ENCODE measurements around the gene PARP9. TPM values are rescaled to one million over a fixed set of nuclear protein-coding genes. Genes with fewer than 3 reads are reported as not detected.

PARP9 gene
- total RNA-seq, 1 donor from 2014 or later, result 1.0 TPM

DNA sequence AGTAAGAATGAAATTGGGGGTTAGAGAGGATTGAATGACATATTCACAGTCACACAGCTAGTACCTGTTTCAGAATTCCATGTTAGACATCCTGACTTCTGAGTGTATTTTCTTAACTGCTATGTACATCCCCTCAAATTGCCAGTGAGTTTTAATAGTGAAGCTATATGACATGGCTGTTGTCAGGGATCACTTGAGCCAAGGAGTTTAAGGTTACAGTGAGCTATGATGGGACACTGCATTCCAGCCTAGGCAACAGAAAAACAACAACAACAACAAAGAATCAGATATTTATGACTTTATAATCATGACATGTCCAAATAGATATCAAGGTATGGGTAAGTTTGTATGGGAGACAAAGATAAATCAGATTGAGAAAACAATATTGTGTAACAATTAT lies 29.9 kb upstream of the PARP9 start:
- no peak for TF ChIP-seq EZH2 (IDR thresholded peaks at IDR 0.05)
- TF ChIP-seq, protein P1, sequence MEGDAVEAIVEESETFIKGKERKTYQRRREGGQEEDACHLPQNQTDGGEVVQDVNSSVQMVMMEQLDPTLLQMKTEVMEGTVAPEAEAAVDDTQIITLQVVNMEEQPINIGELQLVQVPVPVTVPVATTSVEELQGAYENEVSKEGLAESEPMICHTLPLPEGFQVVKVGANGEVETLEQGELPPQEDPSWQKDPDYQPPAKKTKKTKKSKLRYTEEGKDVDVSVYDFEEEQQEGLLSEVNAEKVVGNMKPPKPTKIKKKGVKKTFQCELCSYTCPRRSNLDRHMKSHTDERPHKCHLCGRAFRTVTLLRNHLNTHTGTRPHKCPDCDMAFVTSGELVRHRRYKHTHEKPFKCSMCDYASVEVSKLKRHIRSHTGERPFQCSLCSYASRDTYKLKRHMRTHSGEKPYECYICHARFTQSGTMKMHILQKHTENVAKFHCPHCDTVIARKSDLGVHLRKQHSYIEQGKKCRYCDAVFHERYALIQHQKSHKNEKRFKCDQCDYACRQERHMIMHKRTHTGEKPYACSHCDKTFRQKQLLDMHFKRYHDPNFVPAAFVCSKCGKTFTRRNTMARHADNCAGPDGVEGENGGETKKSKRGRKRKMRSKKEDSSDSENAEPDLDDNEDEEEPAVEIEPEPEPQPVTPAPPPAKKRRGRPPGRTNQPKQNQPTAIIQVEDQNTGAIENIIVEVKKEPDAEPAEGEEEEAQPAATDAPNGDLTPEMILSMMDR (IDR thresholded peaks at IDR 0.05), result no peak
- TF ChIP-seq EZH2phosphoT487 (IDR thresholded peaks at IDR 0.05), result no peak
- H3K36me3 ChIP-seq, result no peaks in the 10 kb centered on the region

DNA sequence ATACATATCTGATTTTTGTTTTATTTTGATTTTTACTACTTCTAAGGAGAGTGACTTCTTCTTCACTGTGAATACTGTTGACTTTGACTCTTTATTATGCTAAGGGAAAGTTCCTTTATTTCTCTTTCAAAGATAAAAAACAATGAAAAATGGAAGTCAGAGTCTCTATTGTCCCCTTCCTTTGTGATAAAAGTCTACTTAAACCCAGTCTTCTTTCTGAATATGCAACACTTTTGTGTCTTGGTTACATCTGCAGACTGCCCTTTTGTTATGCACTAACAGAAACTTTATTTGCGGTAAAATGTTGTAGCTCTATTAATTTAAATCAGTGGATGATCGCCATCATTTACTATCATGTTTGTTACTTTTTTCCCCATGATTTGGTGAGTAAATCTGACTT lies 26.5 kb upstream of the PARP9 start:
- no peak overlapping the region for H3K4me2 ChIP-seq
- Mint-ChIP-seq H3K27ac (no peak overlapping the region), H3K36me3 (no peaks in the 10 kb centered on the region), H3K9me3 (no peaks in the 10 kb centered on the region), H3K4me1 (no peaks in the 10 kb centered on the region), H3K4me3 (no peak overlapping the region), H3K27me3 (ENCODE audit: insufficient read depth, low read depth) (peaks cover 2% of the 10 kb centered on the region)
- H3F3A ChIP-seq (ENCODE audit: low read depth), result no peaks in the 10 kb centered on the region
- TF ChIP-seq EZH2 (IDR thresholded peaks at IDR 0.05) (no peak), EZH2phosphoT487 (IDR thresholded peaks at IDR 0.05) (no peak)
- TF ChIP-seq, protein P1 (IDR thresholded peaks at IDR 0.05), result no peak
- no peaks in the 10 kb centered on the region for H3K79me2 ChIP-seq (ENCODE audit: low read depth)
- H3K36me3 ChIP-seq, result no peaks in the 10 kb centered on the region
- H4K20me1 ChIP-seq (ENCODE audit: low read depth), result no peaks in the 10 kb centered on the region
- no peak overlapping the region for H3K9ac ChIP-seq
- DNase-seq (ENCODE audit: low spot score), result no peak
- no peaks in the 10 kb centered on the region for H3K4me1 ChIP-seq
- no peak overlapping the region for H3K4me3 ChIP-seq
- H3K9me3 ChIP-seq (ENCODE audit: low read depth), result no peaks in the 10 kb centered on the region
- H3K27me3 ChIP-seq, result no peaks in the 10 kb centered on the region
- no peak overlapping the region for H3K27ac ChIP-seq
- H2AFZ ChIP-seq (replicated peaks), result no peak overlapping the region

More for the DNA sequence above, 29.9 kb upstream of the PARP9 start:
- Mint-ChIP-seq H3K27ac (no peak overlapping the region), H3K4me1 (no peaks in the 10 kb centered on the region), H3K27me3 (ENCODE audit: insufficient read depth, low read depth) (peaks cover 2% of the 10 kb centered on the region), H3K4me3 (no peak overlapping the region), H3K9me3 (no peaks in the 10 kb centered on the region), H3K36me3 (no peaks in the 10 kb centered on the region)
- Histone ChIP-seq H3K4me2 (no peak overlapping the region), H3F3A (ENCODE audit: low read depth) (no peaks in the 10 kb centered on the region), H3K4me3 (no peak overlapping the region), H3K27me3 (no peaks in the 10 kb centered on the region), H3K4me1 (no peaks in the 10 kb centered on the region), H3K27ac (no peak overlapping the region), H2AFZ (replicated peaks) (no peak overlapping the region), H3K79me2 (ENCODE audit: low read depth) (no peaks in the 10 kb centered on the region), H3K9me3 (ENCODE audit: low read depth) (no peaks in the 10 kb centered on the region), H4K20me1 (ENCODE audit: low read depth) (no peaks in the 10 kb centered on the region), H3K9ac (no peak overlapping the region)
- no peak for DNase-seq (ENCODE audit: low spot score)

DNA sequence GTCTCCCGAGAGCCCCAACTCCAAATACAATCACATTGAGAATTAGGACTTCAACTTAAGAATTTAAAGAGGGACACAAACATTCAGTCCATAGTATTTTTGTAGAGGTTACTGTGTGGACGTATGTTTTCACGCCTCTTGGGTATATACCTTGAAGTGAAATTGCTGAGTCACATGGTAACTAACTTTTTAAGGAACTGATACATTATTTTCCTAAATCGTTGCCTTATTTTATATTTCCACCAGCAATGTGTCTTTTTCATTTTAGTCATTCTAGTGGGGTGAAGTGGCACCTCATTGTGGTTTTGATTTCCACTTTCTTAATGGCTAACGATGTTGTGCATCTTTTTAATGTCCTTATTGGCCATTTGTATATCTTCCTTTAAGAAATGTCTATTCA lies 25.2 kb upstream of the PARP9 start:
- Histone ChIP-seq H3K27ac (no peak overlapping the region), H3K79me2 (ENCODE audit: low read depth) (no peaks in the 10 kb centered on the region), H3K27me3 (no peaks in the 10 kb centered on the region), H3K9ac (no peak overlapping the region), H3K4me2 (no peak overlapping the region), H3K4me3 (no peak overlapping the region), H3K36me3 (no peaks in the 10 kb centered on the region), H4K20me1 (ENCODE audit: low read depth) (no peaks in the 10 kb centered on the region), H2AFZ (replicated peaks) (no peak overlapping the region), H3F3A (ENCODE audit: low read depth) (no peaks in the 10 kb centered on the region), H3K4me1 (no peaks in the 10 kb centered on the region), H3K9me3 (ENCODE audit: low read depth) (no peaks in the 10 kb centered on the region)
- Mint-ChIP-seq H3K36me3 (no peaks in the 10 kb centered on the region), H3K27ac (no peak overlapping the region), H3K9me3 (no peaks in the 10 kb centered on the region), H3K27me3 (ENCODE audit: insufficient read depth, low read depth) (peaks cover 2% of the 10 kb centered on the region), H3K4me3 (no peak overlapping the region), H3K4me1 (no peaks in the 10 kb centered on the region)
- DNase-seq (ENCODE audit: low spot score), result no peak
- TF ChIP-seq, protein P1 (IDR thresholded peaks at IDR 0.05), result no peak

DNA sequence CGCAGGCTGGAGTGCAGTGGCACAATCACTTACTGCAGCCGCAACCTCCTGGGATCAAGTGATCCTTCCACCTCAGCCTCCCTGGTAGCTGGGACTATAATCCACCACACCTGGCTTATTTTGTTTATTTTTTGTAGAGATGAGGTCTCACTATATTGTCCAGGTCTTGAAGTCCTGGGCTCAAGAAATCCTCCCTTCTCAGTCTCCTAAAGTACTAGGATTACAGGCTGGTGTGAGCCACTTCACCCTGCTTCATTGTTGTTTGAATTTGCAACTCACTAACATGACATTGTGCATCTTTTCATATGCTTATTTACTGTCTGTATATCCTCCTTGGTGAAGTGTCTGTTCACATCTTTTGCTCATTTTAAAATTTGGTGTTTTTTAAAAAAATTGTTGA lies 23.5 kb upstream of the PARP9 start:
- no peak for DNase-seq (ENCODE audit: low spot score)
- no peak overlapping the region for H3K4me3 Mint-ChIP-seq
- H3K4me1 Mint-ChIP-seq, result no peaks in the 10 kb centered on the region
- peaks cover 6% of the 10 kb centered on the region for H3K9me3 ChIP-seq (ENCODE audit: low read depth)
- TF ChIP-seq EZH2 (IDR thresholded peaks at IDR 0.05), result no peak
- TF ChIP-seq, protein P1 (IDR thresholded peaks at IDR 0.05), result no peak
- TF ChIP-seq EZH2phosphoT487 (IDR thresholded peaks at IDR 0.05), result no peak
- H3K36me3 ChIP-seq, result no peaks in the 10 kb centered on the region
- no peak overlapping the region for H3K27ac Mint-ChIP-seq
- H3K9ac ChIP-seq, result no peak overlapping the region
- H3K4me2 ChIP-seq, result no peak overlapping the region
- H3K4me1 ChIP-seq, result no peaks in the 10 kb centered on the region
- no peaks in the 10 kb centered on the region for H4K20me1 ChIP-seq (ENCODE audit: low read depth)
- no peaks in the 10 kb centered on the region for H3K27me3 ChIP-seq
- no peak overlapping the region for H3K27ac ChIP-seq
- no peaks in the 10 kb centered on the region for H3F3A ChIP-seq (ENCODE audit: low read depth)
- H3K4me3 ChIP-seq, result no peak overlapping the region
- H3K36me3 Mint-ChIP-seq, result no peaks in the 10 kb centered on the region
- H3K27me3 Mint-ChIP-seq (ENCODE audit: insufficient read depth, low read depth), result peaks cover 2% of the 10 kb centered on the region
- no peak overlapping the region for H2AFZ ChIP-seq (replicated peaks)
- H3K9me3 Mint-ChIP-seq, result peaks cover 9% of the 10 kb centered on the region
- no peaks in the 10 kb centered on the region for H3K79me2 ChIP-seq (ENCODE audit: low read depth)

All from neural progenitor cell (in vitro differentiated cells).